Stimulated activated naive CD8-positive, alpha-beta T cell treated with anti-CD3 and anti-CD28 coated beads, Interleukin-15, Interleukin-2, amounts not matched to agents 100 U/mL and 50 U/mL, for 24 hours (primary cell): ENCODE measurements around the gene ABHD12B.

ENCODE experiments used
- ATAC-seq: fragments of 150-1000 bp; cut with Tn5 transposase; one replicate; pipeline ENCODE4 v1.10.0; 2021
- DNase-seq: peaks from one replicate; pipeline ENCODE4 v3.0.0; 2021

The ABHD12B gene

GRCh38 chr14:50871914-50872732 is at the start of gene ABHD12B:
Gene ABHD12B (plus strand): TSS chr14:50872053. CDS start chr14:50872175, 122 bp downstream.
- DNase-seq (no peak), ATAC-seq (no peak)

- ATAC-seq, result peak; percentile 87
- no peak for DNase-seq
Measured at GRCh38 chr14:50822501-50823042, 49.3 kb upstream of the ABHD12B start.

GRCh38 chr14:50823051-50823761 is 48.6 kb upstream of the ABHD12B start:
- peak; percentile 19 for ATAC-seq
- peak; percentile 39 for DNase-seq

- ATAC-seq (no peak), DNase-seq (no peak)
Measured at GRCh38 chr14:50823762-50824636, 47.9 kb upstream of the ABHD12B start.

- ATAC-seq (no peak), DNase-seq (no peak)
Measured at GRCh38 chr14:50825307-50825706, 46.5 kb upstream of the ABHD12B start.

- ATAC-seq (no peak), DNase-seq (no peak)
Measured at GRCh38 chr14:50826681-50827080, 45.2 kb upstream of the ABHD12B start.

GRCh38 chr14:50828721-50829488 is 42.9 kb upstream of the ABHD12B start:
- no peak for ATAC-seq

GRCh38 chr14:50829489-50830043 is 42.3 kb upstream of the ABHD12B start:
- DNase-seq (no peak), ATAC-seq (peak; percentile 0)

More at GRCh38 chr14:50828721-50829488, 42.9 kb upstream of the ABHD12B start:
- DNase-seq, result no peak

- ATAC-seq, result peak; percentile 50
- peak; percentile 70 for DNase-seq
Measured at GRCh38 chr14:50830044-50830931, 41.6 kb upstream of the ABHD12B start.

- ATAC-seq, result peak; percentile 87
- DNase-seq, result peak; percentile 78
Measured at GRCh38 chr14:50830932-50831725, 40.7 kb upstream of the ABHD12B start, which contains the start of gene NIN. Gene NIN (minus strand): TSS chr14:50831162. CDS start chr14:50822056, 9,106 bp downstream.

- ATAC-seq (no peak), DNase-seq (no peak)
Measured at GRCh38 chr14:50831726-50832168, 40.1 kb upstream of the ABHD12B start.

- DNase-seq (no peak), ATAC-seq (no peak)
Measured at GRCh38 chr14:50832935-50833630, 38.8 kb upstream of the ABHD12B start.

GRCh38 chr14:50834802-50835276 is 37.0 kb upstream of the ABHD12B start:
- DNase-seq (no peak), ATAC-seq (no peak)

- no peak for ATAC-seq
- DNase-seq, result no peak
Measured at GRCh38 chr14:50835280-50835679, 36.6 kb upstream of the ABHD12B start.

- DNase-seq, result no peak
Measured at GRCh38 chr14:50836515-50836914, 35.3 kb upstream of the ABHD12B start.

GRCh38 chr14:50837271-50837670 is 34.6 kb upstream of the ABHD12B start:
- DNase-seq (no peak), ATAC-seq (no peak)

More at GRCh38 chr14:50836515-50836914, 35.3 kb upstream of the ABHD12B start:
- no peak for ATAC-seq

- DNase-seq, result no peak
- peak; percentile 50 for ATAC-seq
Measured at GRCh38 chr14:50837850-50838470, 33.9 kb upstream of the ABHD12B start.
